GM21717 (cell line): ENCODE results near the gene VDAC1.
A peak's percentile ranks its signal among the peaks of the same experiment; 100 is the strongest.
"Not testable (repeated sequence)": the region's sequence is repeated elsewhere in the genome, so short reads cannot be mapped to it uniquely, and the experiment has no call there.

Experiments
- ATAC-seq: cut with Tn5 transposase; IDR thresholded peaks from one replicate; pipeline ENCODE4 v1.9.1; 2021; ENCODE audit warnings: mild to moderate bottlenecking, moderate library complexity; ENCODE audit not compliant: unreplicated experiment

The VDAC1 gene

GRCh38 chr5:133969654-133970324, 35.0 kb downstream of the VDAC1 start:
- no peak for ATAC-seq

GRCh38 chr5:133968204-133968980, 36.4 kb downstream of the VDAC1 start, which contains the start of gene C5orf15:
Gene C5orf15, minus strand, starts transcription at chr5:133968625. Its CDS starts 41 bp downstream, at chr5:133968584.
- ATAC-seq, result peak; percentile 96

GRCh38 chr5:133967698-133968203, 37.0 kb downstream of the VDAC1 start:
- no peak for ATAC-seq

- ATAC-seq, result no peak
Observed at GRCh38 chr5:133967124-133967523, 37.7 kb downstream of the VDAC1 start.

GRCh38 chr5:133966090-133966489, 38.7 kb downstream of the VDAC1 start:
- no peak for ATAC-seq

- no peak for ATAC-seq
Observed at GRCh38 chr5:133963493-133964128, 41.2 kb downstream of the VDAC1 start.

GRCh38 chr5:133962801-133963476, 41.8 kb downstream of the VDAC1 start:
- no peak for ATAC-seq

- no peak for ATAC-seq
Observed at GRCh38 chr5:133962131-133962530, 42.6 kb downstream of the VDAC1 start.

- ATAC-seq, result no peak
Observed at GRCh38 chr5:133959643-133960042, 45.1 kb downstream of the VDAC1 start.

- ATAC-seq, result peak; percentile 75
Observed at GRCh38 chr5:133957591-133957990, 47.2 kb downstream of the VDAC1 start.

GRCh38 chr5:133957080-133957479, 47.7 kb downstream of the VDAC1 start:
- ATAC-seq, result no peak

GRCh38 chr5:133956196-133956595, 48.6 kb downstream of the VDAC1 start:
- not testable (repeated sequence) for ATAC-seq

- no peak for ATAC-seq
Observed at GRCh38 chr5:133953568-133954145, 51.1 kb downstream of the VDAC1 start.

GRCh38 chr5:133952729-133953567, 51.8 kb downstream of the VDAC1 start:
- no peak for ATAC-seq

- no peak for ATAC-seq
Observed at GRCh38 chr5:133950821-133951612, 53.8 kb downstream of the VDAC1 start.

- ATAC-seq, result no peak
Observed at GRCh38 chr5:133948721-133949120, 56.1 kb downstream of the VDAC1 start.

- no peak for ATAC-seq
Observed at GRCh38 chr5:133947431-133947841, 57.3 kb downstream of the VDAC1 start.

- ATAC-seq, result no peak
Observed at GRCh38 chr5:133945568-133945967, 59.2 kb downstream of the VDAC1 start.
